ENCODE measurements around the gene RSPO3.
"Not testable (repeated sequence)": the region's sequence is repeated elsewhere in the genome, so short reads cannot be mapped to it uniquely, and the experiment has no call there.

RSPO3 gene

GRCh38 chr6:127207591-127208120 is 89.2 kb downstream of the RSPO3 start:
- FAIRE-seq = no peak

DNA sequence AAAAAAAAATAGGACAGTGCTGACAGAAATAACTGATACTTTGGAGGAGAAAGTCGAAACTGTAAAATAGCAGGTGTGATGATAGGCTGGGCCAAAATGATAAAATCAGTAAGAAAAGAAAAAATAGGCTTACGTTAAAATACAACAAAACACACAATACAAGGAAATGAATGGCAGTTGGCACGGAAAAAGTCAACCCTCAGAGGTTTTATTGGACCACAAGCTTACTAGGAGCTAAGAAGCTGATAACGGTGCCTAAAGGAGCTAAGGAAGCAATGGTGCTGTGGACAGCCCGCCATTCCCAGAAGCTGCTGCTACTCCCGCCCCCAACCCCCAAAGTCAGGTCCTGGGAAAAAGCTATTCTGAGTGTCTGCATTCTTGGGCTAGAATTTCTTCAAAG is 92.3 kb downstream of the RSPO3 start:
- FAIRE-seq = no peak

DNA sequence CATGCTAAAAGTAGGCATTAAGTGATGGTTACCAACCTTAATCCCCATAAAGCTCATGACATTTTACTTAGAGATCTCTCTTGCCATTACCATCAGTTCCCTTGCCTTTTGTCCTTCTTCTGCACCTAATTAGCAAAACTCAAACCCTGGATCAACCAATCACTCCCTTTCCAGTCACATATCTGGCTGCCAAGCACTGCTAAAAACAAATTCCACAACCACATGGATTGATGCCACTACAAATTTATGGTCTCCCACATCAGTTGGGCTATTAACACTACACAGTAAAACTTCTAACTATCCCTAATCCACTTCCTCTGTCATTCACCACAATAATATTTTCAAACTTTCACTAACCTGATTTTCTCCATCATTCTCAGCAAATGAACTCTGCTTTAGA is 93.9 kb downstream of the RSPO3 start:
- FAIRE-seq = no peak

- not testable (repeated sequence) for FAIRE-seq
These were observed 95.6 kb downstream of the RSPO3 start for GRCh38 chr6:127214032-127214431.

DNA sequence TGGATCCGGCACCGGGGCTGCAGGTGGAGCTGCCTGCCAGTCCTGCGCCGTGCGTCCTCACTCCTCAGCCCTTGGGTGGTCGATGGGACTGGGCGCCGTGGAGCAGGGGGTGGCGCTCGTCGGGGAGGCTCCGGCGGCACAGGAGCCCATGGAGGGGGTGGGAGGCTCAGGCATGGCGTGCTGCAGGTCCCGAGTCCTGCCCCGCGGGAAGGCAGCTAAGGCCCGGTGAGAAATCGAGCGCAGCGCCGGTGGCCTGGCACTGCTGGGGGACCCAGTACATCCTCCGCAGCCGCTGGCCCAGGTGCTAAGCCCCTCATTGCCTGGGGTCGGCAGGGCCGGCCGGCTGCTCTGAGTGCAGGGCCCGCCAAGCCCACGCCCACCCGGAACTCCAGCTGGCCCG is 96.1 kb downstream of the RSPO3 start:
- not testable (repeated sequence) for FAIRE-seq

GRCh38 chr6:127215931-127216330 is 97.5 kb downstream of the RSPO3 start:
- no peak for FAIRE-seq

DNA sequence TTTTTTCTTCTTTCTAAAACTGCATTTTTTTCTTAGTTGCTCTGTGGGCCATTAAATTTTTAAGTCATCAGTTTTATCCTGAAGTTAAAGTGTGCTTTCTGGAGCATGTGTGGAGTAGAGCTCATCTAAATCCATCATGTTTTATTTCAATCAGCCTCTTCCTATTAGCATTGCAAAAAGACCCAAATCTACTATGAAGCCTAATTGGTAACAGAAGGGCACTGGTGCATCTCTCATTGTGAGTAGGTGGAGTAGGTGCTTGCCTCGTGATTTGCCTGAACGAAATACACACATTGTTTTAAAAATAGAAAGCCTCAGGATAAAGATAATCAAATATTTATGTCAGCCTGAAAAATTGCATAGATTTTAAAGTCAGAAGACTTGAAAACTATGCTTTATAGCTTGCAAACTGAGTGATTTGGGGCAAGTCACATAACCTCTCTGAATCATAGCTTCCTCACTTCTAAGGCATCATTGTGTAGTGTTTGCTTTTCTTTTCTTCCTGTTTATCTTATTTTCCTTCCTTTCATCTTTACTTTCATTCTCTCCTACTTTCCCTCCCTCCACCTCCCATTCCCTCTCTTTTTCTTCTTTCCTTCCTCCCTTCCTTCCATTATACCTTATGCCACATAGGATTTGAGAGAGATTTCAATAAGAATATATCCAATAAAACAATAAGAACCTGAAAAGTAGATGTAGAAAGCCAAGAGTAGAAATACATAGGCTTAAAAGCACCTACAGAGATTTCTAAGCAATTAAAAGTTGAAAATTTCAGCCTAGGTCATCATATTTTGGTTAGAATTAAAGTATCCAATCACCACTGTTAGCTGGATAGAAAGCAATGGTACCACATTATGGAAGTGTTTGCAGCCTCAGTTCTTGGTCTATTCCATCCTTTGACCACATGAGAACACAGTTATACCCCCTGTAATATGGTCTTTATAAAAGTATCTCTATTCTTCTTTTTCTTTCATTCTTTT is 98.6 kb downstream of the RSPO3 start:
- no peak for FAIRE-seq

DNA sequence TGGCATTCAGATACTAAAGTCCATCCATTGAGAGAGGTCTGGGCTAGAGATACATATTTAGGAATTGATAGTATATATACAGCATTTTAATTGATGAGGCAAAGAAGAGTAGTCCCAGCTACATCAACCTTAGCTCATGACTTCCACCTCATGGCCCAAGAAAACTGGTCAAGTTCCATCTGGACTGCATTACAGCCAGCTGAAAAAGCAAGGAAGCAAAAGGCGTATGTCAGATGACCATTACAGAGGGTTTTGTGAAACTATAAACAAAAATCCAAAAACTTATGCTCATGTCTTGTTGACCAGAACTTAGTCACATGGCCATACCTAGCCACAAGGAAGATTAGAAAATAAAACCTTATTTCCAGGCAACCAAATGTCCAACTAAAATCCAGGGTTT is 101.4 kb downstream of the RSPO3 start:
- FAIRE-seq = no peak

- no peak for FAIRE-seq
These were observed 102.7 kb downstream of the RSPO3 start for GRCh38 chr6:127221201-127221600.

DNA sequence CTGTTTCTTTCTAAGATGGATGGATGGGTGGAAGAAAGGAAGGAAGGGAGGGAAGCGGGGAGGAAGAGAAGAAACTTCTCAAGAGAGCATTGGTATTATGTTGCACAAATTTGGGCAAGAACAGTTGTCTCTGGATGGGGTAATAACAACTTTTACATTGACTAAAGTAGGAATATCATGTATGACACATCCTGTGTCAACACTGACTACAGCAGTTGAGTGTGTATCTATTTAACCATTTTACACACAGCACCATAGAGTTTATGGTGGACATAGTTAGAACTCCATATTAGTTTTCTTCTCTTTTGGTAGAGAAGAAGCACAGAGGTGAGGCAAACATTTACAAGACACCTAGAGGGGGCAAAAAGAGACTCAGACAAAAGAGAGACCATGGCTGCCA is 103.9 kb downstream of the RSPO3 start:
- no peak for FAIRE-seq

- FAIRE-seq = no peak
These were observed 107.0 kb downstream of the RSPO3 start for GRCh38 chr6:127225497-127225896.

GRCh38 chr6:127233819-127234218 is 115.3 kb downstream of the RSPO3 start:
- FAIRE-seq = not testable (repeated sequence)

- no peak for FAIRE-seq
These were observed 125.0 kb downstream of the RSPO3 start for GRCh38 chr6:127243501-127243900.

All from G401.6 (cell line).